Mucosa of rectum (tissue), 2 donors: Measurements from ENCODE around the gene PLA2G2E.

Source experiments
- H3K27ac ChIP-seq, 2 donors: one replicate each; pipeline ENCODE4 v1.7.0; 2013; ENCODE audit warnings: inconsistent platforms in 2 of 2, low read depth in 2 of 2, low read length in 2 of 2
- H3K27me3 ChIP-seq, 2 donors: one replicate each; pipeline ENCODE4 v1.7.0; 2013; ENCODE audit warnings: low read length in 2 of 2; ENCODE audit not compliant: control insufficient read depth in 2 of 2, insufficient read depth in 2 of 2
- H3K36me3 ChIP-seq, 2 donors: one replicate each; pipeline ENCODE4 v1.7.0; 2013; ENCODE audit warnings: low read length in 2 of 2; ENCODE audit not compliant: control insufficient read depth in 2 of 2, insufficient read depth in 2 of 2
- H3K4me1 ChIP-seq, 2 donors: one replicate each; pipeline ENCODE4 v1.7.0; 2013; ENCODE audit warnings: low read length in 2 of 2, mild to moderate bottlenecking in 1 of 2; ENCODE audit not compliant: control insufficient read depth in 2 of 2, insufficient read depth in 2 of 2
- H3K4me3 ChIP-seq, 2 donors: one replicate each; pipeline ENCODE4 v1.7.0; 2013; ENCODE audit warnings: low read length in 2 of 2
- H3K9ac ChIP-seq, 2 donors: one replicate each; pipeline ENCODE4 v1.7.0; 2013; ENCODE audit warnings: low read length in 2 of 2, low read depth in 1 of 2, mild to moderate bottlenecking in 1 of 2
- H3K9me3 ChIP-seq, 2 donors: one replicate each; pipeline ENCODE4 v1.7.0; 2013; ENCODE audit warnings: low read length in 2 of 2; ENCODE audit not compliant: control insufficient read depth in 2 of 2
- donor health status: healthy.
- donor health status: Normal muscosa, but diverticular disease.

The PLA2G2E gene

GRCh38 chr1:19923137-19923952, at the start of gene PLA2G2E:
Gene PLA2G2E (minus strand): TSS chr1:19923617. CDS start chr1:19923559, 58 bp downstream.
- Histone ChIP-seq H3K27ac (no peak within 1 kb of the TSS), H3K4me1 (peaks cover 0 to 2% of the 10 kb centered on the region in 2 donors), H3K4me3 (no peak within 1 kb of the TSS), H3K9ac (no peak within 1 kb of the TSS), H3K36me3 (no peaks in the 10 kb centered on the region), H3K27me3 (no peaks in the 10 kb centered on the region), H3K9me3 (no peaks in the 10 kb centered on the region)

GRCh38 chr1:19971664-19972063, 48.2 kb upstream of the PLA2G2E start:
- H3K9me3 ChIP-seq: no peaks in the 10 kb centered on the region
- H3K4me1 ChIP-seq: peaks cover 0 to 11% of the 10 kb centered on the region in 2 donors
- no peak overlapping the region for H3K4me3 ChIP-seq
- H3K36me3 ChIP-seq: no peaks in the 10 kb centered on the region
- no peaks in the 10 kb centered on the region for H3K27me3 ChIP-seq
- H3K27ac ChIP-seq: no peak overlapping the region
- no peak overlapping the region for H3K9ac ChIP-seq

- Histone ChIP-seq H3K27me3 (no peaks in the 10 kb centered on the region), H3K9me3 (no peaks in the 10 kb centered on the region), H3K36me3 (no peaks in the 10 kb centered on the region), H3K4me3 (no peak overlapping the region), H3K27ac (no peak overlapping the region), H3K9ac (no peak overlapping the region), H3K4me1 (peaks cover 0 to 2% of the 10 kb centered on the region in 2 donors)
Observed at GRCh38 chr1:19969898-19970660, 46.7 kb upstream of the PLA2G2E start.

- no peak overlapping the region for H3K4me3 ChIP-seq
- H3K9me3 ChIP-seq: no peaks in the 10 kb centered on the region
- no peaks in the 10 kb centered on the region for H3K4me1 ChIP-seq
- no peaks in the 10 kb centered on the region for H3K36me3 ChIP-seq
- H3K27ac ChIP-seq: no peak overlapping the region
- no peak overlapping the region for H3K9ac ChIP-seq
- no peaks in the 10 kb centered on the region for H3K27me3 ChIP-seq
Observed at GRCh38 chr1:19967808-19968207, 44.4 kb upstream of the PLA2G2E start.

GRCh38 chr1:19964542-19964941, 41.1 kb upstream of the PLA2G2E start:
- Histone ChIP-seq H3K27me3 (peaks cover 4 to 5% of the 10 kb centered on the region in 2 donors), H3K36me3 (no peaks in the 10 kb centered on the region), H3K4me1 (no peaks in the 10 kb centered on the region), H3K4me3 (no peak overlapping the region), H3K27ac (no peak overlapping the region), H3K9me3 (no peaks in the 10 kb centered on the region), H3K9ac (no peak overlapping the region)

GRCh38 chr1:19963636-19964035, 40.2 kb upstream of the PLA2G2E start:
- no peaks in the 10 kb centered on the region for H3K36me3 ChIP-seq
- H3K9me3 ChIP-seq: no peaks in the 10 kb centered on the region
- H3K4me1 ChIP-seq: no peaks in the 10 kb centered on the region
- H3K9ac ChIP-seq: no peak overlapping the region
- peaks cover 4 to 5% of the 10 kb centered on the region in 2 donors for H3K27me3 ChIP-seq
- no peak overlapping the region for H3K27ac ChIP-seq
- no peak overlapping the region for H3K4me3 ChIP-seq

- peaks cover 4 to 5% of the 10 kb centered on the region in 2 donors for H3K27me3 ChIP-seq
- no peaks in the 10 kb centered on the region for H3K9me3 ChIP-seq
- H3K36me3 ChIP-seq: no peaks in the 10 kb centered on the region
- no peak overlapping the region for H3K9ac ChIP-seq
- no peaks in the 10 kb centered on the region for H3K4me1 ChIP-seq
- H3K27ac ChIP-seq: no peak overlapping the region
- no peak overlapping the region for H3K4me3 ChIP-seq
Observed at GRCh38 chr1:19960591-19960990, 37.2 kb upstream of the PLA2G2E start.

- peaks cover 4 to 5% of the 10 kb centered on the region in 2 donors for H3K27me3 ChIP-seq
- H3K27ac ChIP-seq: no peak overlapping the region
- H3K36me3 ChIP-seq: no peaks in the 10 kb centered on the region
- no peak overlapping the region for H3K9ac ChIP-seq
- no peak overlapping the region for H3K4me3 ChIP-seq
- H3K9me3 ChIP-seq: peaks cover 0 to 2% of the 10 kb centered on the region in 2 donors
- H3K4me1 ChIP-seq: no peaks in the 10 kb centered on the region
Observed at GRCh38 chr1:19957779-19958178, 34.4 kb upstream of the PLA2G2E start.

- Histone ChIP-seq H3K27me3 (no peaks in the 10 kb centered on the region), H3K4me1 (no peaks in the 10 kb centered on the region), H3K4me3 (no peak overlapping the region), H3K9me3 (peaks cover 0 to 2% of the 10 kb centered on the region in 2 donors), H3K27ac (no peak overlapping the region), H3K36me3 (no peaks in the 10 kb centered on the region), H3K9ac (no peak overlapping the region)
Observed at GRCh38 chr1:19955534-19956170, 32.2 kb upstream of the PLA2G2E start.

- Histone ChIP-seq H3K27me3 (peaks cover 0 to 3% of the 10 kb centered on the region in 2 donors), H3K9ac (no peak overlapping the region), H3K4me3 (no peak overlapping the region), H3K4me1 (no peaks in the 10 kb centered on the region), H3K36me3 (no peaks in the 10 kb centered on the region), H3K27ac (no peak overlapping the region), H3K9me3 (peaks cover 0 to 2% of the 10 kb centered on the region in 2 donors)
Observed at GRCh38 chr1:19954059-19954458, 30.6 kb upstream of the PLA2G2E start.
